ENCODE results near the gene APOO.

- TF ChIP-seq CTCF (IDR thresholded peaks at IDR 0.05) (no peak), POLR2A (IDR thresholded peaks at IDR 0.05) (no peak)
Measured at GRCh38 chrX:23932046-23932445, 24.3 kb upstream of the APOO start.
